SU-DHL-6 (cell line): ENCODE data around the gene CD6.

ENCODE experiments used
- H2AFZ ChIP-seq: fragments of 200-600 bp; sonication (generic); 2 replicates; pipeline ENCODE4 v1.6.1; 2014; ENCODE audit warnings: low read depth, mild to moderate bottlenecking, moderate library complexity, mixed read lengths, antibody characterized with exemption, low read length; ENCODE audit not compliant: severe bottlenecking
- H3F3A ChIP-seq: fragments of 200-600 bp; shearing (Covaris generic); 2 replicates; pipeline ENCODE4 v1.6.0; 2016; ENCODE audit warnings: antibody characterized with exemption, mild to moderate bottlenecking; ENCODE audit not compliant: insufficient read depth
- H3K27ac ChIP-seq: fragments of 200-600 bp; sonication (generic); 2 replicates; pipeline ENCODE4 v1.5.1; 2016; ENCODE audit warnings: low read depth, mild to moderate bottlenecking, low read length, moderate library complexity, mixed read lengths
- H3K27me3 ChIP-seq: fragments of 200-600 bp; sonication (generic), shearing (Covaris generic); 2 replicates; pipeline ENCODE4 v1.6.0; 2014; ENCODE audit warnings: mild to moderate bottlenecking, low read length
- H3K36me3 ChIP-seq: fragments of 200-600 bp; sonication (generic); 2 replicates; pipeline ENCODE4 v1.6.1; 2014; ENCODE audit warnings: mild to moderate bottlenecking, low read length, mixed read lengths
- H3K4me2 ChIP-seq: fragments of 300-600, 200-600 bp; shearing (Covaris generic), sonication (generic); 2 replicates; pipeline ENCODE4 v1.6.0; 2014; ENCODE audit warnings: low read length, low read depth, mild to moderate bottlenecking; ENCODE audit not compliant: poor library complexity, severe bottlenecking
- H3K4me3 ChIP-seq: fragments of 200-600 bp; sonication (generic); 2 replicates; pipeline ENCODE4 v1.5.1; 2014; ENCODE audit warnings: antibody characterized with exemption, low read length, mild to moderate bottlenecking, mixed read lengths; ENCODE audit not compliant: insufficient read depth, poor library complexity, severe bottlenecking
- H3K79me2 ChIP-seq: fragments of 200-600 bp; sonication (generic); 2 replicates; pipeline ENCODE4 v1.6.1; 2014; ENCODE audit warnings: mild to moderate bottlenecking, low read length, moderate library complexity; ENCODE audit not compliant: insufficient read depth
- H3K9ac ChIP-seq: fragments of 200-600 bp; sonication (generic); 2 replicates; pipeline ENCODE4 v1.7.0; 2014; ENCODE audit warnings: mild to moderate bottlenecking, low read length
- H3K9me2 ChIP-seq: fragments of 200-600 bp; sonication (generic); replicated peaks from 2 replicates; pipeline ENCODE4 v1.6.1; 2014; ENCODE audit warnings: low read length; ENCODE audit not compliant: insufficient read depth
- H3K9me3 ChIP-seq: fragments of 200-600 bp; sonication (generic); 2 replicates; pipeline ENCODE4 v1.6.1; 2014; ENCODE audit warnings: low read length, mixed read lengths; ENCODE audit not compliant: insufficient read depth
- H4K20me1 ChIP-seq: fragments of 200-600 bp; sonication (generic); 2 replicates; pipeline ENCODE4 v1.6.1; 2014; ENCODE audit warnings: low read depth, mild to moderate bottlenecking, antibody characterized with exemption, low read length, moderate library complexity, mixed read lengths
- CTCF ChIP-seq: fragments of 200-600 bp; sonication (generic); IDR thresholded peaks from one replicate; pipeline ENCODE4 v1.5.1; 2017; ENCODE audit warnings: antibody characterized with exemption, mild to moderate bottlenecking, low read length, moderate library complexity; ENCODE audit not compliant: insufficient read depth, poor library complexity, severe bottlenecking
- EZH2phosphoT487 ChIP-seq: fragments of 200-600 bp; sonication (generic), shearing (Covaris generic); conservative IDR thresholded peaks from 2 replicates; pipeline ENCODE4 v1.6.1; 2018; ENCODE audit warnings: mild to moderate bottlenecking, antibody characterized with exemption, low read length, moderate library complexity, mixed read lengths

Gene CD6

GRCh38 chr11:60927061-60927592, 44.4 kb upstream of the CD6 start:
- no peak overlapping the region for H2AFZ ChIP-seq
- TF ChIP-seq CTCF = no peak
- TF ChIP-seq EZH2phosphoT487 = no peak
- H3K79me2 ChIP-seq = no peaks in the 10 kb centered on the region
- H3K4me3 ChIP-seq = no peak overlapping the region
- H3K27ac ChIP-seq = no peak overlapping the region
- no peaks in the 10 kb centered on the region for H3K9me2 ChIP-seq
- no peaks in the 10 kb centered on the region for H3K27me3 ChIP-seq
- H3K4me2 ChIP-seq = no peak overlapping the region
- H3F3A ChIP-seq = peaks cover 2% of the 10 kb centered on the region
- no peak overlapping the region for H3K9ac ChIP-seq
- H3K36me3 ChIP-seq = no peaks in the 10 kb centered on the region
- H4K20me1 ChIP-seq = no peaks in the 10 kb centered on the region
- no peaks in the 10 kb centered on the region for H3K9me3 ChIP-seq

- no peak overlapping the region for H2AFZ ChIP-seq
- H3F3A ChIP-seq = peaks cover 6% of the 10 kb centered on the region
- H3K36me3 ChIP-seq = no peaks in the 10 kb centered on the region
- no peaks in the 10 kb centered on the region for H3K9me2 ChIP-seq
- no peak for TF ChIP-seq CTCF
- no peak for TF ChIP-seq EZH2phosphoT487
- no peak overlapping the region for H3K4me3 ChIP-seq
- no peaks in the 10 kb centered on the region for H3K9me3 ChIP-seq
- H3K27ac ChIP-seq = no peak overlapping the region
- H3K79me2 ChIP-seq = no peaks in the 10 kb centered on the region
- no peaks in the 10 kb centered on the region for H4K20me1 ChIP-seq
- no peak overlapping the region for H3K4me2 ChIP-seq
- no peak overlapping the region for H3K9ac ChIP-seq
- H3K27me3 ChIP-seq = no peaks in the 10 kb centered on the region
Observed at GRCh38 chr11:60927600-60927999, 43.9 kb upstream of the CD6 start.

- Histone ChIP-seq H3K79me2 (no peaks in the 10 kb centered on the region), H2AFZ (no peak overlapping the region), H3K9me3 (no peaks in the 10 kb centered on the region), H3K27me3 (no peaks in the 10 kb centered on the region), H3F3A (peaks cover 10% of the 10 kb centered on the region), H3K36me3 (no peaks in the 10 kb centered on the region), H3K4me2 (no peak overlapping the region), H3K27ac (no peak overlapping the region), H3K9me2 (no peaks in the 10 kb centered on the region), H3K9ac (no peak overlapping the region), H3K4me3 (no peak overlapping the region), H4K20me1 (no peaks in the 10 kb centered on the region)
- TF ChIP-seq CTCF = no peak
- TF ChIP-seq EZH2phosphoT487 = no peak
Observed at GRCh38 chr11:60928563-60929001, 42.9 kb upstream of the CD6 start.

GRCh38 chr11:60929764-60930163, 41.7 kb upstream of the CD6 start:
- Histone ChIP-seq H3K9ac (no peak overlapping the region), H3K27ac (no peak overlapping the region), H2AFZ (no peak overlapping the region), H3K27me3 (no peaks in the 10 kb centered on the region), H3K9me3 (no peaks in the 10 kb centered on the region), H3K79me2 (no peaks in the 10 kb centered on the region), H3K9me2 (no peaks in the 10 kb centered on the region), H3K4me2 (no peak overlapping the region), H4K20me1 (no peaks in the 10 kb centered on the region), H3K36me3 (no peaks in the 10 kb centered on the region), H3F3A (peaks cover 10% of the 10 kb centered on the region), H3K4me3 (no peak overlapping the region)
- TF ChIP-seq EZH2phosphoT487 (no peak), CTCF (no peak)
